ENCODE data around the gene GPR142. TPM values are rescaled to one million over a fixed set of nuclear protein-coding genes. Genes with fewer than 3 reads are reported as not detected.

The GPR142 gene
- 0.16 TPM in 1 of 2 replicates, not detected in the other for total RNA-seq

DNA sequence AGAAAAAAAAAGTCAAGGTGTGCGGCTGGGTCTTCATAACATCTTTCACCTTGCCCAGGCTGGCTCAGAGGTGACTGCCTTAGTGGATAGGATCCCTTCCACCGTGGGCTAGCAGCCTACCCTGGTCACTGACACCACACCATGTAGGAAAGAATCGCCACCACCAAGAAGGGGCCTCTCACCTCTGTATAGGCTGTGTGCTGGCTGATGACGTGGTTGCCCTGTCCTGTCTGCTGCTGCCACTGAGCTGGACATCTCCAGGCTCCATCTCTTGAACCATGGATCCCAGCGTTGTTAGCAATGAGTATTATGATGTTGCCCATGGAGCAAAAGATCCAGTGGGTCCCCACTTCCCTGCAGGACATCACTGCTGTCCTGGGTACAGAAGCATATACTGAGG lies at the start of gene GPR142:
Gene GPR142 (plus strand): TSS at position 301 of the 400 bp plus-strand sequence. CDS start 2,035 bp downstream, outside the sequence.

GRCh38 chr17:74325743-74326379 lies 41.4 kb upstream of the GPR142 start, which contains the start of gene KIF19:
TSS of gene KIF19 (plus strand) at chr17:74326226. CDS start at chr17:74326350, 124 bp downstream.

DNA sequence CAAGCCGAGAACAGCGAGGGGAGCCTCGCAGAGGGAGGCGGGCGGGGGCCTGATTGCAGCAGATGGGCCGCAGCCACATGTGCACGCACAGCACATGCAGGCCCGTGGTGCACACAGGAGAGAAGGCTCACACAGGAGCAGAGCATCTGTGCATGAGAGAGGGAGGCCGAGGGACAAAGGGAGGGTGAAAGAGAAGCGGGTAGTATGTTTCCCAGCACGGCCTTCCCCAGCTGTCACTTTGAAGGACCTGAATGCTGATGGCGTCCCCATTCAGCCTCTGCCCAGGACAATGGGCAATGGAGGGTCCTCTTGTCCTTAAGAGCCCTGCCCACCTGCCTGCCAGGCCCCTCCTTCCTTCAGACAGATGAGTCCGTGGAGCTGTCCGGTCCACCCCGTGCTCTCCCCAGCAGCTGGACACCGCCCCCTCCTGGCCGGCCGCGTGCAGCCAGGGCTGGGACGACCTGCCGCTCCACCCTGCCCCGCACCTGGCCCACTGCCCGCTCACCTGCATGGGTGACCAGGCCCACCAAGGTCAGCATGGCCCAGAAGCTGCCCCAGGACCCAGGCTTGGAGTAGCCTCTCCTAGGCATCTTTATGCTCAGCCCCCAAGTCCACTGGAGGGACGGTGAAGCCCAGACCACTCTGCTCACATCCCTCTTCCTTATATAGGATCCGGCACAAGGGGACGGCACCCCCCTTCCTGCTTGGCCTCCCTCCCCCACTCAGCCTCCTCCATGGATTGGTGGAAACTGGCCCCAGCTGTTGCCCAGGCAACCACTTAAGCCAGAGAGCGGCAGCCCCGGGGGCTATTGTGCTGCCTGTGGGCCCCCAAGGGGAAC lies 5.9 kb upstream of the GPR142 start, which contains the start of gene BTBD17:
Gene BTBD17 (minus strand): TSS at position 639 of the 839 bp plus-strand sequence. CDS start 49 bp downstream, at position 590.

Other genes with a start within 250 kb of the GPR142 start
- 3,252 and 6,020 TPM in 2 replicates for gene RPL38, start 163.8 kb upstream of the GPR142 start, total RNA-seq
- gene TTYH2, start 153.9 kb upstream of the GPR142 start, total RNA-seq = 5.2 and 5.7 TPM in 2 replicates
- not detected in 2 replicates for gene DNAI2, start 93.3 kb upstream of the GPR142 start, total RNA-seq
- not detected in 2 replicates for gene KIF19, start 41.3 kb upstream of the GPR142 start, total RNA-seq
- gene BTBD17, start 5.6 kb upstream of the GPR142 start, total RNA-seq = not detected in 2 replicates
- gene GPRC5C, start 64.6 kb downstream of the GPR142 start, total RNA-seq = 0.52 and 1.1 TPM in 2 replicates
- gene CD300A, start 99.1 kb downstream of the GPR142 start, total RNA-seq = not detected in 2 replicates
- not detected in 2 replicates for gene CD300LB, start 164.0 kb downstream of the GPR142 start, total RNA-seq
- gene CD300C, start 178.6 kb downstream of the GPR142 start, total RNA-seq = not detected in 2 replicates
- gene CD300H, start 200.0 kb downstream of the GPR142 start, total RNA-seq = not detected in 2 replicates
- gene CD300LD, start 224.8 kb downstream of the GPR142 start, total RNA-seq = not detected in 2 replicates